IMR-90 (cell line): Measurements from ENCODE around the gene MGAT3. TPM values are rescaled to one million over a fixed set of nuclear protein-coding genes. Genes with fewer than 3 reads are reported as not detected.
"Not testable (repeated sequence)": the region's sequence is repeated elsewhere in the genome, so short reads cannot be mapped to it uniquely, and the experiment has no call there.

Source experiments
- ATAC-seq: fragments of 200-7000 bp; cut with Tn5 transposase; 2 replicates; pipeline ENCODE4 v1.9.1; 2020; ENCODE audit warnings: low read depth, mild to moderate bottlenecking, moderate library complexity
- BruUV-seq: library from RNA; stranded (reverse); fragments of 400-500 nt; replicated peaks from 2 replicates; lab custom pipeline; 2021; lab: Mats Ljungman, UMichigan
- CTCF ChIA-PET: fragments of 300-600 bp; formaldehyde crosslinking; extraction: SDS; loops from one replicate; lab custom pipeline; 2021; ENCODE audit warnings: antibody characterized with exemption; lab: Yijun Ruan, JAX
- POLR2A ChIA-PET: fragments of 300-600 bp; sonication (Branson Sonifier 250); formaldehyde crosslinking; loops from one replicate; lab custom pipeline; 2022; ENCODE audit warnings: antibody characterized with exemption; ENCODE audit not compliant: unreplicated experiment; lab: Charles Lee
- DNase-seq: peaks from one replicate; pipeline ENCODE4 v3.0.0; 2013
- H2AFZ ChIP-seq: replicated peaks from 2 replicates; pipeline ENCODE3; 2013; ENCODE audit warnings: low read length, mild to moderate bottlenecking; ENCODE audit not compliant: poor library complexity
- H2AK5ac ChIP-seq: 2 replicates; pipeline ENCODE4 v1.6.1; 2013; ENCODE audit warnings: low read depth, low read length, inconsistent platforms
- H2AK9ac ChIP-seq: replicated peaks from 2 replicates; pipeline ENCODE3; 2013; ENCODE audit warnings: mild to moderate bottlenecking, low read depth, low read length, moderate library complexity; ENCODE audit not compliant: poor library complexity
- H2BK120ac ChIP-seq: 2 replicates; pipeline ENCODE4 v1.6.1; 2013; ENCODE audit warnings: low read depth, low read length, inconsistent platforms
- H2BK15ac ChIP-seq: 3 replicates; pipeline ENCODE4 v1.6.1; 2013; ENCODE audit warnings: low read depth, low read length, inconsistent platforms
- H2BK20ac ChIP-seq: 2 replicates; pipeline ENCODE4 v1.6.1; 2013; ENCODE audit warnings: low read depth, mild to moderate bottlenecking, inconsistent platforms, low read length, moderate library complexity
- H2BK5ac ChIP-seq: 2 replicates; pipeline ENCODE4 v1.6.1; 2013; ENCODE audit warnings: mild to moderate bottlenecking, low read depth, low read length, inconsistent platforms; ENCODE audit not compliant: poor library complexity, severe bottlenecking
- H3K14ac ChIP-seq: replicated peaks from 2 replicates; pipeline ENCODE4 v1.6.1; 2013; ENCODE audit warnings: low read depth, low read length, inconsistent platforms
- H3K18ac ChIP-seq: 2 replicates; pipeline ENCODE4 v1.6.1; 2013; ENCODE audit warnings: low read depth, low read length, control low read depth
- H3K23ac ChIP-seq: 2 replicates; pipeline ENCODE4 v1.6.1; 2013; ENCODE audit warnings: low read depth, low read length, inconsistent platforms
- H3K27ac ChIP-seq: 2 replicates; pipeline ENCODE4 v1.5.1; 2013; ENCODE audit warnings: mild to moderate bottlenecking, control low read depth, low read length; ENCODE audit not compliant: insufficient read depth
- H3K27me3 ChIP-seq: 2 replicates; pipeline ENCODE4 v1.6.1; 2013; ENCODE audit warnings: low read length; ENCODE audit not compliant: control insufficient read depth, insufficient read depth
- H3K36me3 ChIP-seq: 2 replicates; pipeline ENCODE4 v1.6.1; 2013; ENCODE audit warnings: low read length, mixed read lengths; ENCODE audit not compliant: control insufficient read depth, insufficient read depth
- H3K4ac ChIP-seq: 2 replicates; pipeline ENCODE4 v1.6.1; 2013; ENCODE audit warnings: low read depth, low read length, inconsistent platforms
- H3K4me1 ChIP-seq: 2 replicates; pipeline ENCODE4 v1.6.1; 2013; ENCODE audit warnings: low read length, mixed read lengths; ENCODE audit not compliant: control insufficient read depth, insufficient read depth
- H3K4me2 ChIP-seq: 2 replicates; pipeline ENCODE4 v1.6.1; 2013; ENCODE audit warnings: low read depth, mild to moderate bottlenecking, control low read depth, low read length, moderate library complexity
- H3K4me3 ChIP-seq: 2 replicates; pipeline ENCODE4 v1.5.1; 2013; ENCODE audit warnings: low read depth, mild to moderate bottlenecking, control low read depth, low read length, moderate library complexity; ENCODE audit not compliant: insufficient read depth
- H3K56ac ChIP-seq: 2 replicates; pipeline ENCODE4 v1.6.1; 2013; ENCODE audit warnings: low read length, inconsistent platforms; ENCODE audit not compliant: insufficient read depth; ENCODE audit errors: extremely low read depth
- H3K79me1 ChIP-seq, 2 experiments: 2 replicates each; pipeline ENCODE4 v1.6.1; 2013; ENCODE audit warnings: low read length in 2 of 2, inconsistent platforms in 1 of 2, low read depth in 1 of 2
- H3K9ac ChIP-seq: 2 replicates; pipeline ENCODE4 v1.6.1; 2013; ENCODE audit warnings: low read depth, low read length, control low read depth
- H3K9me1 ChIP-seq: 2 replicates; pipeline ENCODE4 v1.6.1; 2013; ENCODE audit warnings: low read length, inconsistent platforms; ENCODE audit not compliant: insufficient read depth
- H3K9me3 ChIP-seq: 2 replicates; pipeline ENCODE4 v1.6.1; 2013; ENCODE audit warnings: low read length; ENCODE audit not compliant: control insufficient read depth, insufficient read depth
- H4K20me1 ChIP-seq: 2 replicates; pipeline ENCODE4 v1.6.1; 2013; ENCODE audit warnings: low read length, inconsistent platforms; ENCODE audit not compliant: insufficient read depth
- H4K5ac ChIP-seq: 2 replicates; pipeline ENCODE4 v1.6.1; 2013; ENCODE audit warnings: mild to moderate bottlenecking, low read depth, low read length, control low read depth
- H4K8ac ChIP-seq, 2 experiments: 2 replicates each; pipeline ENCODE4 v1.6.1; 2013; ENCODE audit warnings: low read depth in 2 of 2, low read length in 2 of 2, control low read depth in 1 of 2, inconsistent platforms in 1 of 2
- H4K91ac ChIP-seq: 2 replicates; pipeline ENCODE4 v1.6.1; 2013; ENCODE audit warnings: low read depth, low read length, inconsistent platforms; ENCODE audit not compliant: insufficient read depth
- CHD1 ChIP-seq: IDR thresholded peaks from 2 replicates; pipeline ENCODE4 v1.6.1; 2012; ENCODE audit warnings: low read depth, low read length, improper control_type of control experiment
- WGBS, 2 experiments: methylation state at CpG; one replicate each; pipeline versions ENCODE4 v1.1.5 to v1.1.7; 2013; ENCODE audit warnings: missing lambda C conversion rate in 2 of 2; ENCODE audit not compliant: insufficient read length in 1 of 2; ENCODE audit errors: extremely low coverage in 2 of 2; 5-methylcytosine and 5-hydroxymethylcytosine counted together
- dilution Hi-C: fragments of 300-500 bp; cut with HindIII; formaldehyde crosslinking; loops from one replicate; pipeline ENCODE4 v1.14.3; 2018; ENCODE audit warnings: low sequenced_read_pairs; ENCODE audit not compliant: unreplicated experiment
- in situ Hi-C: fragments of 300-500 bp; cut with MboI; formaldehyde crosslinking; loops from 3 replicates; pipeline ENCODE4 v1.14.3; 2019; ENCODE audit warnings: low sequenced_read_pairs, inconsistent platforms, mixed read lengths
- intact Hi-C: fragments of 100-400 bp; cut with micrococcal nuclease; formaldehyde crosslinking; loops from 2 replicates; pipeline ENCODE4 v1.10.0; 2022
- polyA plus RNA-seq, 3 experiments: library from polyadenylated mRNA; depleted of rRNA; stranded (reverse); fragments of >200 nt; gene quantifications; 2 replicates each; pipeline ENCODE4 v1.2.3, GENCODE V29; 2012; ENCODE audit warnings: low replicate concordance in 1 of 3
- total RNA-seq: library from RNA; depleted of rRNA; stranded (reverse); fragments of >200 nt; gene quantifications from 2 replicates; pipeline ENCODE4 v1.2.3, GENCODE V29; 2012

MGAT3 gene
- total and polyA plus RNA-seq, 2 of the 4 experiments (the other 2 are of a cell fraction) = 0.36 to 1.1 TPM

DNA sequence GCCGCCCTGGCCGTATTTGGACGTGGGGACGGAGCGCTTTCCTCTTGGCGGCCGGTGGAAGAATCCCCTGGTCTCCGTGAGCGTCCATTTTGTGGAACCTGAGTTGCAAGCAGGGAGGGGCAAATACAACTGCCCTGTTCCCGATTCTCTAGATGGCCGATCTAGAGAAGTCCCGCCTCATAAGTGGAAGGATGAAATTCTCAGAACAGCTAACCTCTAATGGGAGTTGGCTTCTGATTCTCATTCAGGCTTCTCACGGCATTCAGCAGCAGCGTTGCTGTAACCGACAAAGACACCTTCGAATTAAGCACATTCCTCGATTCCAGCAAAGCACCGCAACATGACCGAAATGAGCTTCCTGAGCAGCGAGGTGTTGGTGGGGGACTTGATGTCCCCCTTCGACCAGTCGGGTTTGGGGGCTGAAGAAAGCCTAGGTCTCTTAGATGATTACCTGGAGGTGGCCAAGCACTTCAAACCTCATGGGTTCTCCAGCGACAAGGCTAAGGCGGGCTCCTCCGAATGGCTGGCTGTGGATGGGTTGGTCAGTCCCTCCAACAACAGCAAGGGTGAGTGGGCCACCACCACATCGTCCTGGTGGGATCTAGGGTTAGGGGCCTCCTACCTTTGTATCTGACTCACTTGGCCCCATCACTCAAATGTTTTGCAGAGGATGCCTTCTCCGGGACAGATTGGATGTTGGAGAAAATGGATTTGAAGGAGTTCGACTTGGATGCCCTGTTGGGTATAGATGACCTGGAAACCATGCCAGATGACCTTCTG is 64.5 kb downstream of the MGAT3 start:
- Histone ChIP-seq H2AK9ac (peak overlapping the region; percentile 100), H3K4ac (peak overlapping the region; percentile 93), H4K91ac (peak overlapping the region; percentile 86), H4K20me1 (peaks cover 59% of the 10 kb centered on the region), H3K4me3 (peak overlapping the region; percentile 89), H3K56ac (peak overlapping the region; percentile 95), H3K14ac (peak overlapping the region; percentile 99), H3K9ac (peak overlapping the region; percentile 99), H3K18ac (0 out of 2 replicates have a peak overlapping the region, but pooled peaks have one; percentile 22), H4K5ac (peak overlapping the region; percentile 9; the same call in 1 of the 2 replicates), H3K23ac (peak overlapping the region; percentile 95), H3K27ac (peak overlapping the region; percentile 97), H4K8ac (peak overlapping the region; percentile 59 to 91; a peak in 3 of 4 replicates), H2AFZ (peak overlapping the region; percentile 26), H2AK5ac (peak overlapping the region; percentile 78; the same call in 1 of the 2 replicates), H3K36me3 (peaks cover 34% of the 10 kb centered on the region), H3K79me1 (peaks cover 17 to 64% of the 10 kb centered on the region in 2 experiments), H3K4me2 (peak overlapping the region; percentile 94), H2BK5ac (peak overlapping the region; percentile 72)
- POLR2A ChIA-PET, dilution Hi-C loops, H3K9me1 ChIP-seq, H3K27me3 ChIP-seq, BruUV-seq, H2BK120ac ChIP-seq, CTCF ChIA-PET, H2BK20ac ChIP-seq, ATAC-seq, H2BK15ac ChIP-seq, H3K4me1 ChIP-seq, H3K9me3 ChIP-seq: not testable (repeated sequence)
- WGBS, 2 experiments = 11% methylated on average over 7 of the region's 28 CpGs; no CpG with 5 or more reads in 1 of the 2 experiments
- peak; percentile 73 for DNase-seq
- intact Hi-C loops (loop anchor here (2.0 to 10.0 kb wide), 3 partner anchors 116 to 349 kb away; partner anchors contain the start of gene RPL3), in situ Hi-C loops (loop anchor here (10.0 kb wide), 1 partner anchor 206 kb away; the partner anchor contains the start of gene RPL3)
- TF ChIP-seq CHD1 = peak; percentile 70; the same call in 1 of the 2 replicates

DNA sequence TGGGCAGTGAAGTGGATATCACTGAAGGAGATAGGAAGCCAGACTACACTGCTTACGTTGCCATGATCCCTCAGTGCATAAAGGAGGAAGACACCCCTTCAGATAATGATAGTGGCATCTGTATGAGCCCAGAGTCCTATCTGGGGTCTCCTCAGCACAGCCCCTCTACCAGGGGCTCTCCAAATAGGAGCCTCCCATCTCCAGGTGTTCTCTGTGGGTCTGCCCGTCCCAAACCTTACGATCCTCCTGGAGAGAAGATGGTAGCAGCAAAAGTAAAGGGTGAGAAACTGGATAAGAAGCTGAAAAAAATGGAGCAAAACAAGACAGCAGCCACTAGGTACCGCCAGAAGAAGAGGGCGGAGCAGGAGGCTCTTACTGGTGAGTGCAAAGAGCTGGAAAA is 65.3 kb downstream of the MGAT3 start:
- ATAC-seq, H3K4me1 ChIP-seq, BruUV-seq, H2BK15ac ChIP-seq, H2AFZ ChIP-seq, H2BK20ac ChIP-seq, dilution Hi-C loops, DNase-seq, H3K27me3 ChIP-seq, H3K9me3 ChIP-seq, H4K91ac ChIP-seq, H4K8ac ChIP-seq, H2BK120ac ChIP-seq, H2AK9ac ChIP-seq, H2AK5ac ChIP-seq, H3K9me1 ChIP-seq, H2BK5ac ChIP-seq, H3K18ac ChIP-seq, H4K5ac ChIP-seq, CTCF ChIA-PET: not testable (repeated sequence)
- Histone ChIP-seq H3K4ac (0 out of 2 replicates have a peak overlapping the region, but pooled peaks have one; percentile 13), H3K9ac (peak overlapping the region; percentile 99), H3K36me3 (peaks cover 34% of the 10 kb centered on the region), H3K4me2 (peak overlapping the region; percentile 94), H3K27ac (0 out of 2 replicates have a peak overlapping the region, but pooled peaks have one; percentile 3), H3K4me3 (peak overlapping the region; percentile 89), H3K56ac (peak overlapping the region; percentile 67; the same call in 1 of the 2 replicates), H3K14ac (peak overlapping the region; percentile 99), H3K23ac (peak overlapping the region; percentile 83), H4K20me1 (peaks cover 65% of the 10 kb centered on the region), H3K79me1 (peaks cover 17 to 65% of the 10 kb centered on the region in 2 experiments)
- intact Hi-C loops = loop anchor here (5.0 to 10.0 kb wide), 2 partner anchors 117 to 350 kb away; no protein-coding TSS in a partner anchor
- in situ Hi-C loops = loop anchor here (10.0 kb wide), 1 partner anchor 207 kb away; the partner anchor contains the start of gene RPL3
- no CpG with 5 or more reads among the region's 5 CpGs for WGBS, 2 experiments
- POLR2A ChIA-PET = interaction anchor here (1.0 to 1.1 kb wide), 2 partner anchors 28 to 77 kb away, joined by 4 read pairs; no protein-coding TSS in a partner anchor
